Embryonic facial prominence (tissue), 1 donor: ENCODE measurements around the gene PPP1R12B.
"Not testable (repeated sequence)": the region's sequence is repeated elsewhere in the genome, so short reads cannot be mapped to it uniquely, and the experiment has no call there.

Experiments
- DNase-seq: peaks from one replicate; pipeline ENCODE4 v3.0.0-alpha.2; 2016; ENCODE audit errors: extremely low spot score

Gene PPP1R12B

DNA sequence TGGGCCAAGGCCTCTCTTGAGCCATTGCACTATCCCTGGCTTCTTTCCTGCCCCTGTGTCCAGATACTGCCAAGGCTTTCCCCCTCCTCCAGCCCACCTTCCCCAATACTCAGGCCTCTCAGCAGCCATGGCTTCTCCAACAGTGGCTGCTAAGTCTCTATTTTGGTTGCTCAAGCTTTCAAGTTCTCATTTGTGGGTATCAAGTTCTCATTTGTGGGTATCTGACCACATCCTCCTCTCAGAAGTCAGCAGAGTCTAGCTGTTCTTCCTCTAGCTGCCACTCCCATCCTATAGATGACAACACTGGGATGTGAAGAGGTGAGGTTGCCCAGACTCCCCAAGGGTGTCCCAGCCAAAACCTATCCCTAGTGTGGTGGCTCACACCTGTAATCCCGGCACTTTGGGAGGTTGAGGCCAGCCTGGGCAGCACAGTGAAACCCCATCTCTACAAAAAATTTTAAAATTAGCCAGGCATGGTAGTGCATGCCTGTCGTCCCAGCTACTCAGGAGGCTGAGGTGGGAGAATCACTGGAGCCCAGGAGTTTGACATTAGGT, 280.8 kb downstream of the PPP1R12B start:
- DNase-seq, result not testable (repeated sequence)

GRCh38 chr1:202630096-202630495, 281.6 kb downstream of the PPP1R12B start:
- DNase-seq, result not testable (repeated sequence)

GRCh38 chr1:202630541-202630940, 282.0 kb downstream of the PPP1R12B start:
- DNase-seq, result no peak

DNA sequence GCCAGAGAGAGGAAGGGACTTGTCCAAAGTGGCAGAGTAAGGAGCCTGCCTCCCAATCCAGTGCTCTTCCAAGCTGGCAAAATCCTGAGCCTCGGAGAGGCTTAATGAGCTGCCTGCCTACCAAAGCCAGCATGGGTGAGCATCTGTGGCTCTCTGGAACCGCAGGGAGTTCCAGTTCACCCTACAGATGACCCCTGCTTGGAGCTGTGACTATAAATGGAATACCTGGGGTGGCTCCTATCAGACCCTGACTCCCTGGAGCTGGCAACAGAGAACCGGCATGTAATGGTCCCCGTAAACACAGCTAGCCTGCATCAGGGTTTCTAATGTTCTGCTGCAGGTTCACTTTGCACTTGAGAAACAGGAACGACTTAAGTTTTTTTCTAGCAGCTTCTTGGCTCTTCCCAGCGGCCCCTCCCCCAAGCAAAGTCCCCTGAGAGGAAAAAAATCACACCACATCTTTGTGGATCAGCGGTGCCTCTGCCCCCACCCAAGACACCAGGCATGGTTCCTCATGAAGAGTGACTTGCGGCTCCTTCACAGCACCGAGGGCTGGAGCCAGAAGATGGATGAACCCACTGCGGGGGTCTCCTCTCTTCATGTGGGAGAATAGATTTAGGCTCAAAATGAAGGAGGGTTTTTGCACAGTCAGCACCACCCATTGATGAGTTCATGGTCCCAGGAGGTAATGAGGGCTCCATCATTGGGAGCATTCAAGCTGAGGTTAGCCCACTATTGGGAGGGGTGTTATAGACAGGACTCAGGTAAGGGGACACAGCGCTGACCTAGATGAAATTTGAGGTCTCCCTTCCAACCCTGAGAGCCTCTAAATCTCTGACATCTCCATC, 282.8 kb downstream of the PPP1R12B start:
- DNase-seq, result no peak

DNA sequence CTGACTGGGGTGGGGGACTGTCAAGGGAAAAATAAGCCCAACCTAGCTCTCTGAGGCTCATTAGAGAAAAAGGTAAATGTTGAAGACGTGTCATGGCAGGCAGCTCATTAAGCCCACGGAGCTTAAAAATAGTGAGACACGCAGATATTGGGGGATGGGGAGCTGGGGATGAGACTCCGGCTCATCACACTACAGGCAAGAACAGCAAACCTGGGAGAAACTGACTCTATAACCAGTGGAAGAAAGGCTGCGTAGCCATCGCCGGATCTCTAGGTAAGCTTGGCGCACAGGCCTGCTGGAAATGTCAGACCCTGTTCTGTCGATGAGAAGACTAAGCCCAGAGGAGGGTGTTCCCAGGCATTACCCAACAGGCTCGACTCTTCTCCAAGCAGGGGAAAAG, 283.7 kb downstream of the PPP1R12B start:
- no peak for DNase-seq

DNA sequence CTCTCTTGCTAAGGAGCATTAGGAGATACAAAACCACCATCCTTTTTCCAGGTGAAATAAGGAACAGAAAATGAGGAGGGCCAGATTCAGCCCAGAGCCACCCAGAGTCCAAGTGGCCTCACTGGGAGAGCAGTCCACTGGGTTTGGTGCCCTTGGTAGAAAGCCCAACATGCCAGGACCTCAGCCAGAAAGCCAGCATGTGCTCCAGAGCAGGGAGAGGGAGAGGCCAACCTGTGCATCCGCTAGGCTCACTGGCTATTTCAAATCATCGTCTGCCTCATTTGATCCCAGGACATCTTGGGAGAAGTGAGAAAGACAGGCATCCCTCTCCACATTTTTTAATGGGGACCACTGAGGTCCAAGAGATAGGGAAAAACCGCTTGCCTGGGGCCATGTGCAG, 287.7 kb downstream of the PPP1R12B start:
- DNase-seq, result not testable (repeated sequence)

DNA sequence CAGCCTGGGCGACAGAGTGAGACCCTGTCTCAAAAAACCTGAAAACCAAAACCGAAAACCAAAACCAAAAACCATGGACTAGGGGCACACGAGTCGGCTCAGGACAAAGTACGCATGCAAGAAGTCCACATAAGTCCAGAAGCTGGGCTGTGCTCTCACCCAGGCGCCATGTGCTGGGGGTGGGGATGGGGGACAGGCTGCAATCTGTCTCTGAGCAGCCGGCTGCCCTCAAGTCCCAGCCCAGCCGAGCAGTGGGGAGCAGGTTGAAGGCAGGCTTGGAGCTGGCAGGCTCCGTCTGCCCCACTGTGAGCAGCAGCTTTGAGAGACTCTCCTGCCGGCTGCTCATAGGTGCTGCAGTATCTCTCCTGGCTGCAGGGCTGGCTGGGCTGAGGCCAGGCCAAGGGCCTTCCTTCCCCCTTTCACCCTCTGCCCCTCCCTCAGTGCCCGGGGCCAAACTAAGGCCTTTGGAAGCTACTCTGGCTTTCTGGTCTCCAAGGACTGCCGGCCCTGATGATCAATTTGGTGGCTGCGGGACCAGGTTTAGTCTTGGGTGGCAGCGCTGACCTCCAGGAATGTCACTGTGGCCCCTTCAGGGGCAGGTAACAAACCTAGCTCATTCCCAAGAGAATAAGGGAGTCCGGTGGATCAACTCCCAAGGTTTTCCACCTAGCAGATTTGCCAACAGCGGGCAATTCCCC, 289.0 kb downstream of the PPP1R12B start:
- DNase-seq, result not testable (repeated sequence)

- no peak for DNase-seq
Measured at GRCh38 chr1:202638019-202638700, 289.7 kb downstream of the PPP1R12B start.

DNA sequence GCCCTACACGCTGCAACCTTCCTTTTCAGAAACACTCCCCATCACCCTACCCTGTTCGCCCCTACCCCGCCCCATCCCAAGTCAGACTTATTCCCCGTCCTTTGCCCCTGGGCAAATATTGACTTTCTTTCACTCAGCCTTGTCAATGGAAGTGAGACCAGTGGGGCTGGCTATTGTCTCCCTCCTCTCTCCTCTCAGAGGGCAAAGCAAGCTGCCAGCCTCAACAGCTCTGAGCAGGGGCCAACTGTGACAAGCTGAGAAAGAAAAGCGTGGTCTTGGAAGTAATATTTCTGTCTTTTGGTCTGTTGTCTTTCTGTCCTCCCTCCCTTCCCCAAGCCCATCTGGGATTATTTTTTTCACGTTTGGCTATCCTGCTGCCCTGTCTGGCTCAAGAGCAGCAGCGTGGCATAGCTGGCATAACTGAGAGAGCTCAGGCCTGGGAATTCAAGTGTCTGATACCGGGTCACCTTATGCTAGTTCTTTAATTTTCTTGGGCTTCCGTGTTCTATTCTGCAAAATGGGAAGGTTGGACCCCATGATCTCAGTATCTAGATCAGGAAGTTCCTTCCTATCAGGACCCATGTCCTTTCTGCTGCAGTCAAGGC, 290.3 kb downstream of the PPP1R12B start:
- DNase-seq, result not testable (repeated sequence)

DNA sequence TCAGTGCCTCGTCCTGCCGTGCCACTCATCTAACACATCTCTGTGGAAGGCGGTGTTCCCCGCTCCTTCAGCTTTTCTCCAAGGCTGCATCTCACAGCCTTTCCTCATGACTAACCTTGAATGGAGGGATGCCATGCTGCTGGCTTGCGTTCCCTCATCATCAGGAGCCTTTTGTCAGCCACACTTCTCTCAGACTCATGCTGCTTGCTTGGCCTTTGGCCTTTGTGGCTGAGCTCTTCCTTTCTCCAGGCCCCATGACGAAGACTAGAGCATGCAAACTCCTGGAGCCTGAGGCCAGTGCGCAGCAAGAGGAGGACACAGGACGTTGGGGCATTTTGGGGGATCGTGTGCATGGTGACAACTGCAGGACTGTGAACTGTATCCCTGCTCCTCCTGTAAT, 291.0 kb downstream of the PPP1R12B start:
- DNase-seq, result no peak

- DNase-seq, result no peak
Measured at GRCh38 chr1:202642212-202642611, 293.7 kb downstream of the PPP1R12B start.
